ENCODE measurements around the gene CASP4. TPM values are rescaled to one million over a fixed set of nuclear protein-coding genes. Genes with fewer than 3 reads are reported as not detected.

CASP4 gene
- total RNA-seq, 1 donor from 2014 or later: 0.86 TPM

- Mint-ChIP-seq H3K4me3 (ENCODE audit: unreplicated experiment) (no peak overlapping the region), H3K4me1 (ENCODE audit: low read depth, unreplicated experiment) (no peaks in the 10 kb centered on the region), H3K36me3 (ENCODE audit: low read depth, unreplicated experiment) (no peaks in the 10 kb centered on the region), H3K9me3 (ENCODE audit: unreplicated experiment) (no peaks in the 10 kb centered on the region), H3K27me3 (ENCODE audit: low read depth, unreplicated experiment) (no peaks in the 10 kb centered on the region), H3K27ac (ENCODE audit: unreplicated experiment) (no peak overlapping the region)
- Histone ChIP-seq H3K4me1 (ENCODE audit: insufficient read depth, low read length) (no peaks in the 10 kb centered on the region), H3K4me3 (ENCODE audit: insufficient read depth, low read depth, low read length) (no peak overlapping the region), H3K79me2 (ENCODE audit: insufficient read depth, low read length) (no peaks in the 10 kb centered on the region), H3K9ac (ENCODE audit: low read length) (no peak overlapping the region), H3K36me3 (ENCODE audit: insufficient read depth, low read length) (no peaks in the 10 kb centered on the region), H3K27me3 (ENCODE audit: insufficient read depth, low read length) (no peaks in the 10 kb centered on the region), H3K27ac (ENCODE audit: low read depth, low read length) (no peak overlapping the region), H2AFZ (ENCODE audit: low read depth, low read length) (no peak overlapping the region), H3K9me3 (ENCODE audit: insufficient read depth, low read depth, low read length) (no peaks in the 10 kb centered on the region), H3K4me2 (ENCODE audit: low read length) (no peak overlapping the region), H4K20me1 (ENCODE audit: insufficient read depth, low read length) (no peaks in the 10 kb centered on the region)
- TF ChIP-seq CTCF (IDR thresholded peaks at IDR 0.05; ENCODE audit: insufficient read depth, low read depth, low read length) (no peak), EZH2 (IDR thresholded peaks at IDR 0.05; ENCODE audit: insufficient read depth, low read length) (no peak)
- DNase-seq (ENCODE audit: low read depth): no peak
- no peak for FAIRE-seq
These were observed 26.6 kb upstream of the CASP4 start for GRCh38 chr11:104995001-104995408.

GRCh38 chr11:104992781-104993180 lies 24.4 kb upstream of the CASP4 start:
- no peaks in the 10 kb centered on the region for H3K9me3 ChIP-seq (ENCODE audit: insufficient read depth, low read depth, low read length)
- Mint-ChIP-seq H3K9me3 (ENCODE audit: unreplicated experiment) (no peaks in the 10 kb centered on the region), H3K27ac (ENCODE audit: unreplicated experiment) (no peak overlapping the region), H3K4me3 (ENCODE audit: unreplicated experiment) (no peak overlapping the region), H3K27me3 (ENCODE audit: low read depth, unreplicated experiment) (no peaks in the 10 kb centered on the region), H3K4me1 (ENCODE audit: low read depth, unreplicated experiment) (no peaks in the 10 kb centered on the region), H3K36me3 (ENCODE audit: low read depth, unreplicated experiment) (no peaks in the 10 kb centered on the region)
- no peaks in the 10 kb centered on the region for H3K27me3 ChIP-seq (ENCODE audit: insufficient read depth, low read length)
- TF ChIP-seq EZH2 (IDR thresholded peaks at IDR 0.05; ENCODE audit: insufficient read depth, low read length): no peak
- no peak overlapping the region for H3K27ac ChIP-seq (ENCODE audit: low read depth, low read length)
- DNase-seq (ENCODE audit: low read depth) (no peak), FAIRE-seq (no peak)
- no peaks in the 10 kb centered on the region for H3K36me3 ChIP-seq (ENCODE audit: insufficient read depth, low read length)
- no peaks in the 10 kb centered on the region for H3K79me2 ChIP-seq (ENCODE audit: insufficient read depth, low read length)
- H3K4me3 ChIP-seq (ENCODE audit: insufficient read depth, low read depth, low read length): no peak overlapping the region
- H4K20me1 ChIP-seq (ENCODE audit: insufficient read depth, low read length): no peaks in the 10 kb centered on the region
- no peak overlapping the region for H3K9ac ChIP-seq (ENCODE audit: low read length)
- H2AFZ ChIP-seq (ENCODE audit: low read depth, low read length): no peak overlapping the region
- no peaks in the 10 kb centered on the region for H3K4me1 ChIP-seq (ENCODE audit: insufficient read depth, low read length)
- no peak overlapping the region for H3K4me2 ChIP-seq (ENCODE audit: low read length)

GRCh38 chr11:104991994-104992393 lies 23.6 kb upstream of the CASP4 start:
- Mint-ChIP-seq H3K27ac (ENCODE audit: unreplicated experiment) (no peak overlapping the region), H3K4me3 (ENCODE audit: unreplicated experiment) (no peak overlapping the region), H3K9me3 (ENCODE audit: unreplicated experiment) (no peaks in the 10 kb centered on the region), H3K4me1 (ENCODE audit: low read depth, unreplicated experiment) (no peaks in the 10 kb centered on the region), H3K36me3 (ENCODE audit: low read depth, unreplicated experiment) (no peaks in the 10 kb centered on the region), H3K27me3 (ENCODE audit: low read depth, unreplicated experiment) (no peaks in the 10 kb centered on the region)
- DNase-seq (ENCODE audit: low read depth): no peak
- Histone ChIP-seq H3K4me1 (ENCODE audit: insufficient read depth, low read length) (no peaks in the 10 kb centered on the region), H3K4me2 (ENCODE audit: low read length) (no peak overlapping the region), H3K79me2 (ENCODE audit: insufficient read depth, low read length) (no peaks in the 10 kb centered on the region), H2AFZ (ENCODE audit: low read depth, low read length) (no peak overlapping the region), H4K20me1 (ENCODE audit: insufficient read depth, low read length) (no peaks in the 10 kb centered on the region), H3K9ac (ENCODE audit: low read length) (no peak overlapping the region), H3K27me3 (ENCODE audit: insufficient read depth, low read length) (no peaks in the 10 kb centered on the region), H3K27ac (ENCODE audit: low read depth, low read length) (no peak overlapping the region), H3K36me3 (ENCODE audit: insufficient read depth, low read length) (no peaks in the 10 kb centered on the region), H3K4me3 (ENCODE audit: insufficient read depth, low read depth, low read length) (no peak overlapping the region), H3K9me3 (ENCODE audit: insufficient read depth, low read depth, low read length) (no peaks in the 10 kb centered on the region)
- no peak for FAIRE-seq
- TF ChIP-seq EZH2 (IDR thresholded peaks at IDR 0.05; ENCODE audit: insufficient read depth, low read length) (no peak), CTCF (IDR thresholded peaks at IDR 0.05; ENCODE audit: insufficient read depth, low read depth, low read length) (no peak)

Data from astrocyte (in vitro differentiated cells and primary cell).